SU-DHL-6 (cell line): ENCODE data around the gene ANK3.

ENCODE experiments used
- EZH2phosphoT487 ChIP-seq: fragments of 200-600 bp; sonication (generic), shearing (Covaris generic); conservative IDR thresholded peaks from 2 replicates; pipeline ENCODE4 v1.6.1; 2018; ENCODE audit warnings: mild to moderate bottlenecking, antibody characterized with exemption, low read length, moderate library complexity, mixed read lengths
- TF ChIP-seq, protein P1 (sequence below): fragments of 200-600 bp; sonication (generic); IDR thresholded peaks from one replicate; pipeline ENCODE4 v1.5.1; 2017; ENCODE audit warnings: antibody characterized with exemption, mild to moderate bottlenecking, low read length, moderate library complexity; ENCODE audit not compliant: insufficient read depth, poor library complexity, severe bottlenecking

DNA sequence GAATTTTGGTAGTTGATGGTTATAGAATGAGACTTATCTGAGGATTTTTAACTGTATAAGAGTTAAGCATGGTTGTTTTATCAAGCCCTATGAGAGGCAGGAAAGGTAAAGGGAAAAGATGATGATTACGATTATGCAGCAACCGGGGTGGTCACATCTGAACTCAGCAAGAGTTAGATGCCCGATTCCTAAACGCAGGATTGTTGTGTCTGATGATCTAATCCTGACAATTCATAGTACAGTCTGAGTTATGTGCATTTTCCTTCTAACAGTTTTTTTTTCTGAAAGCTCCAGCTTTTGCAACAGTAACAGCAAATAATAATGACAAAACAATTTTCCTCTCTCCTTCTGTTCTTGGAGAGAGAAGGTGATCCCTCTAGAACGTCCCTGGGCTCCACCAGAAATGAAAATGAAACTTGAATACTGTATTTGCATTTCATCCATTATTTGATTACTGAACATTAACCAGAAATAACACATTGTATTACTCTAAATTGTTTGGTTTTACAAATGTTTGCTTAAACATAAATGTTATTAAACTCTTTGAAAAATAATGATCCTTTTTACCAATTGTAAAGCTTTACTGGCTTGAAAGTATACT, 306.8 kb downstream of the ANK3 start:
- TF ChIP-seq, protein P1, sequence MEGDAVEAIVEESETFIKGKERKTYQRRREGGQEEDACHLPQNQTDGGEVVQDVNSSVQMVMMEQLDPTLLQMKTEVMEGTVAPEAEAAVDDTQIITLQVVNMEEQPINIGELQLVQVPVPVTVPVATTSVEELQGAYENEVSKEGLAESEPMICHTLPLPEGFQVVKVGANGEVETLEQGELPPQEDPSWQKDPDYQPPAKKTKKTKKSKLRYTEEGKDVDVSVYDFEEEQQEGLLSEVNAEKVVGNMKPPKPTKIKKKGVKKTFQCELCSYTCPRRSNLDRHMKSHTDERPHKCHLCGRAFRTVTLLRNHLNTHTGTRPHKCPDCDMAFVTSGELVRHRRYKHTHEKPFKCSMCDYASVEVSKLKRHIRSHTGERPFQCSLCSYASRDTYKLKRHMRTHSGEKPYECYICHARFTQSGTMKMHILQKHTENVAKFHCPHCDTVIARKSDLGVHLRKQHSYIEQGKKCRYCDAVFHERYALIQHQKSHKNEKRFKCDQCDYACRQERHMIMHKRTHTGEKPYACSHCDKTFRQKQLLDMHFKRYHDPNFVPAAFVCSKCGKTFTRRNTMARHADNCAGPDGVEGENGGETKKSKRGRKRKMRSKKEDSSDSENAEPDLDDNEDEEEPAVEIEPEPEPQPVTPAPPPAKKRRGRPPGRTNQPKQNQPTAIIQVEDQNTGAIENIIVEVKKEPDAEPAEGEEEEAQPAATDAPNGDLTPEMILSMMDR, result no peak
- TF ChIP-seq EZH2phosphoT487, result no peak
